ENCODE data around the gene SMIM44.

DNA sequence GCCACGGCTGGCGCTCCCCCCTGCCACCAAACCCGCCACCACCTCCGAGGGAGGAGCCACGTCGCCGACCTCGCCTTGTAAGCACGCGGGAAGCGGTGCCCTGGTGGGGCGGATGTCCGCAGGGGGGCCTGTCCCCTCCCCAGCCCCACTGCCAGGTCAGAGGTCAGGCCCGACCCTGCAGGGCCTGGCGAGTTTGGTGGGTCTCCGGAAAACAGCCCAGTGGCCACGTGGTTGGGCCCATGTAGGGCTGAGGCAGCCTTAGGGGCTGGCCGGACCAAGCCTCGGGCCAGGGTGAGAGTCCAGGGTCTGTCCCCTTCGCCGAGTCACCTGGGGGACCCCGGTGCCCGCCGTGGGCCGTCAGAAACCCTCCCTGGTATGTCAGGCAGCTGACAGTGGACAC, 29.4 kb downstream of the SMIM44 start:
- TF ChIP-seq, protein P1, sequence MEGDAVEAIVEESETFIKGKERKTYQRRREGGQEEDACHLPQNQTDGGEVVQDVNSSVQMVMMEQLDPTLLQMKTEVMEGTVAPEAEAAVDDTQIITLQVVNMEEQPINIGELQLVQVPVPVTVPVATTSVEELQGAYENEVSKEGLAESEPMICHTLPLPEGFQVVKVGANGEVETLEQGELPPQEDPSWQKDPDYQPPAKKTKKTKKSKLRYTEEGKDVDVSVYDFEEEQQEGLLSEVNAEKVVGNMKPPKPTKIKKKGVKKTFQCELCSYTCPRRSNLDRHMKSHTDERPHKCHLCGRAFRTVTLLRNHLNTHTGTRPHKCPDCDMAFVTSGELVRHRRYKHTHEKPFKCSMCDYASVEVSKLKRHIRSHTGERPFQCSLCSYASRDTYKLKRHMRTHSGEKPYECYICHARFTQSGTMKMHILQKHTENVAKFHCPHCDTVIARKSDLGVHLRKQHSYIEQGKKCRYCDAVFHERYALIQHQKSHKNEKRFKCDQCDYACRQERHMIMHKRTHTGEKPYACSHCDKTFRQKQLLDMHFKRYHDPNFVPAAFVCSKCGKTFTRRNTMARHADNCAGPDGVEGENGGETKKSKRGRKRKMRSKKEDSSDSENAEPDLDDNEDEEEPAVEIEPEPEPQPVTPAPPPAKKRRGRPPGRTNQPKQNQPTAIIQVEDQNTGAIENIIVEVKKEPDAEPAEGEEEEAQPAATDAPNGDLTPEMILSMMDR (IDR thresholded peaks at IDR 0.05): no peak
- TF ChIP-seq POLR2AphosphoS5 (IDR thresholded peaks at IDR 0.05; ENCODE audit: low read depth, low read length): no peak

Data from Panc1 (cell line).